Astrocyte of the cerebellum (primary cell): Measurements from ENCODE around the gene PLA2G4C.

Experiments
- DNase-seq: peaks from one replicate; pipeline ENCODE4 v3.0.0-alpha.2; 2011; ENCODE audit warnings: low read depth
- H3K4me3 ChIP-seq: 2 replicates; pipeline ENCODE4 v1.5.1; 2011; ENCODE audit warnings: mild to moderate bottlenecking, low read depth, low read length, moderate library complexity
- CTCF ChIP-seq: IDR thresholded peaks from 2 replicates; pipeline ENCODE4 v1.5.1; 2012; ENCODE audit warnings: low read length, low read depth, moderate library complexity, mild to moderate bottlenecking; ENCODE audit errors: missing control alignments
- in situ Hi-C: cut with HindIII; loops from 2 replicates; pipeline ENCODE4 v1.10.0; 2017; ENCODE audit warnings: low sequenced_read_pairs

Gene PLA2G4C

GRCh38 chr19:48023518-48023917 is 87.1 kb downstream of the PLA2G4C start:
- TF ChIP-seq CTCF, result no peak
- in situ Hi-C loops, result no loop called here
- no peak for DNase-seq
- H3K4me3 ChIP-seq, result no peak overlapping the region

- no peak for DNase-seq
These were observed 87.6 kb downstream of the PLA2G4C start for GRCh38 chr19:48023011-48023410.

GRCh38 chr19:48020686-48021085 is 89.9 kb downstream of the PLA2G4C start:
- TF ChIP-seq CTCF, result no peak
- DNase-seq, result no peak
- H3K4me3 ChIP-seq, result no peak overlapping the region
- in situ Hi-C loops, result no loop called here

More at GRCh38 chr19:48023011-48023410, 87.6 kb downstream of the PLA2G4C start:
- in situ Hi-C loops, result no loop called here
- H3K4me3 ChIP-seq, result no peak overlapping the region
- no peak for TF ChIP-seq CTCF

- TF ChIP-seq CTCF, result no peak
These were observed 99.5 kb downstream of the PLA2G4C start for GRCh38 chr19:48010932-48011758.

GRCh38 chr19:48006762-48007161 is 103.9 kb downstream of the PLA2G4C start:
- no peak for DNase-seq
- in situ Hi-C loops, result no loop called here
- TF ChIP-seq CTCF, result no peak
- H3K4me3 ChIP-seq, result no peak overlapping the region

More at GRCh38 chr19:48010932-48011758, 99.5 kb downstream of the PLA2G4C start:
- no peak overlapping the region for H3K4me3 ChIP-seq
- in situ Hi-C loops, result no loop called here
- no peak for DNase-seq

- no peak for DNase-seq
- H3K4me3 ChIP-seq, result no peak overlapping the region
- in situ Hi-C loops, result no loop called here
- no peak for TF ChIP-seq CTCF
These were observed 106.4 kb downstream of the PLA2G4C start for GRCh38 chr19:48004236-48004635.
